ENCODE results near the gene SLC25A6.

DNA sequence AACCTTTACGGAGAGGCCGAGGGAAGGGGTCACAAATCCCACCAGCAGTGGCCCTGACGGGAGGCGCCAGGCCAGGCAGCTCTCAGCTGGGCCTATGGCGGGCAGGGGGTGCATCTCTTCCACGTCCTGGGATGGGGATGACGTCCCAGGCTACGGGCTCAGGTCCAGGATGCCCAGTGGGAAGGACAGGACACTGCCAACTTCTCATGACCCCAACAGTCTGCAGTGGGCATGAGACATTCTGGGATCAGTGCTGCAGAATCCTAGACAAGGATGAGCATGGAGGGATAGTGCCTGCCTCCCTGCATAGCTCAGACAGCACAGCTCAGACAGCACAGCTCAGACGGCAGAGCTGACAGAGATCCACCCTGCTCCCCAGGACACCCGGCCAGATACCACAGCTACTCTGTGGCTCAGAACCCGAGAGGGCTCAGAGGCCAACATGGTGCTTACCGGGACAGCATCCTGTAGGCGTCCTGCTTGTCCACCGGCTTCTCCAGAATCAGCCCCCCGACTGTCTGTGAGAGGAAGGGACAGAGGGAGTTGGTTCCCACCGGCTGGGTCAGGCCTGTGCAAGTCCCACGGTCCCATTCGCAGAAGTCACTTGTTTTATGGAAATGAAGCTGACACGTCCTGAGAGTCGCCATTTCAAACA is 43.5 kb upstream of the SLC25A6 start:
- TF ChIP-seq, protein P1, sequence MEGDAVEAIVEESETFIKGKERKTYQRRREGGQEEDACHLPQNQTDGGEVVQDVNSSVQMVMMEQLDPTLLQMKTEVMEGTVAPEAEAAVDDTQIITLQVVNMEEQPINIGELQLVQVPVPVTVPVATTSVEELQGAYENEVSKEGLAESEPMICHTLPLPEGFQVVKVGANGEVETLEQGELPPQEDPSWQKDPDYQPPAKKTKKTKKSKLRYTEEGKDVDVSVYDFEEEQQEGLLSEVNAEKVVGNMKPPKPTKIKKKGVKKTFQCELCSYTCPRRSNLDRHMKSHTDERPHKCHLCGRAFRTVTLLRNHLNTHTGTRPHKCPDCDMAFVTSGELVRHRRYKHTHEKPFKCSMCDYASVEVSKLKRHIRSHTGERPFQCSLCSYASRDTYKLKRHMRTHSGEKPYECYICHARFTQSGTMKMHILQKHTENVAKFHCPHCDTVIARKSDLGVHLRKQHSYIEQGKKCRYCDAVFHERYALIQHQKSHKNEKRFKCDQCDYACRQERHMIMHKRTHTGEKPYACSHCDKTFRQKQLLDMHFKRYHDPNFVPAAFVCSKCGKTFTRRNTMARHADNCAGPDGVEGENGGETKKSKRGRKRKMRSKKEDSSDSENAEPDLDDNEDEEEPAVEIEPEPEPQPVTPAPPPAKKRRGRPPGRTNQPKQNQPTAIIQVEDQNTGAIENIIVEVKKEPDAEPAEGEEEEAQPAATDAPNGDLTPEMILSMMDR (IDR thresholded peaks at IDR 0.05), result no peak
- TF ChIP-seq POLR2A (IDR thresholded peaks at IDR 0.05), result no peak

Measured in esophagus squamous epithelium (tissue), 4 donors.